ENCODE measurements around the gene TCEAL9.

GRCh38 chrX:103372886-103373285 lies 16.6 kb downstream of the TCEAL9 start:
- TF ChIP-seq CTCF (IDR thresholded peaks at IDR 0.05), result no peak
- no peak for TF ChIP-seq POLR2A (IDR thresholded peaks at IDR 0.05)
- TF ChIP-seq POLR2AphosphoS5 (IDR thresholded peaks at IDR 0.05), result no peak
- no peak for TF ChIP-seq EP300 (IDR thresholded peaks at IDR 0.05)

Data from gastroesophageal sphincter (tissue), 3 donors.